GM20431 (cell line): ENCODE results near the gene CYP4A22.
"Not testable (repeated sequence)": the region's sequence is repeated elsewhere in the genome, so short reads cannot be mapped to it uniquely, and the experiment has no call there.

Source experiments
- in situ Hi-C: fragments of 300-500 bp; cut with MseI, MboI; formaldehyde crosslinking; loops from one replicate; pipeline ENCODE4 v1.15.0; 2020; ENCODE audit warnings: low sequenced_read_pairs; ENCODE audit not compliant: unreplicated experiment

Gene CYP4A22

GRCh38 chr1:47137198-47137597 lies at the start of gene CYP4A22:
TSS of gene CYP4A22 (plus strand) at chr1:47137441. CDS start at chr1:47137486, 45 bp downstream.
- in situ Hi-C loops, result no loop called here

- in situ Hi-C loops, result not testable (repeated sequence)
Measured at GRCh38 chr1:47089356-47089755, 47.9 kb upstream of the CYP4A22 start.

- in situ Hi-C loops, result not testable (repeated sequence)
Measured at GRCh38 chr1:47091476-47091875, 45.8 kb upstream of the CYP4A22 start.

- in situ Hi-C loops, result no loop called here
Measured at GRCh38 chr1:47104816-47105215, 32.4 kb upstream of the CYP4A22 start.

- in situ Hi-C loops, result no loop called here
Measured at GRCh38 chr1:47106792-47107191, 30.4 kb upstream of the CYP4A22 start.

GRCh38 chr1:47107851-47108574 lies 29.2 kb upstream of the CYP4A22 start:
- in situ Hi-C loops, result not testable (repeated sequence)

GRCh38 chr1:47109482-47109881 lies 27.8 kb upstream of the CYP4A22 start:
- in situ Hi-C loops, result not testable (repeated sequence)

- in situ Hi-C loops, result no loop called here
Measured at GRCh38 chr1:47113178-47113577, 24.1 kb upstream of the CYP4A22 start.

- in situ Hi-C loops, result not testable (repeated sequence)
Measured at GRCh38 chr1:47121039-47121438, 16.2 kb upstream of the CYP4A22 start.

- in situ Hi-C loops, result not testable (repeated sequence)
Measured at GRCh38 chr1:47124834-47125233, 12.4 kb upstream of the CYP4A22 start.

- in situ Hi-C loops, result not testable (repeated sequence)
Measured at GRCh38 chr1:47126997-47127396, 10.2 kb upstream of the CYP4A22 start.

GRCh38 chr1:47128221-47128620 lies 9.0 kb upstream of the CYP4A22 start:
- in situ Hi-C loops, result no loop called here

- in situ Hi-C loops, result not testable (repeated sequence)
Measured at GRCh38 chr1:47128854-47129253, 8.4 kb upstream of the CYP4A22 start.

- in situ Hi-C loops, result not testable (repeated sequence)
Measured at GRCh38 chr1:47129489-47130230, 7.6 kb upstream of the CYP4A22 start.

GRCh38 chr1:47132665-47133064 lies 4.6 kb upstream of the CYP4A22 start:
- in situ Hi-C loops, result not testable (repeated sequence)

- in situ Hi-C loops, result no loop called here
Measured at GRCh38 chr1:47137925-47138615, 829 bp downstream of the CYP4A22 start.

- in situ Hi-C loops, result not testable (repeated sequence)
Measured at GRCh38 chr1:47140358-47140757, 3.1 kb downstream of the CYP4A22 start.

GRCh38 chr1:47143654-47144053 lies 6.4 kb downstream of the CYP4A22 start:
- in situ Hi-C loops, result not testable (repeated sequence)

- in situ Hi-C loops, result not testable (repeated sequence)
Measured at GRCh38 chr1:47146495-47146894, 9.3 kb downstream of the CYP4A22 start.

- in situ Hi-C loops, result no loop called here
Measured at GRCh38 chr1:47147047-47147785, 10.0 kb downstream of the CYP4A22 start.
